ENCODE data around the gene AFF1.

Gene AFF1

DNA sequence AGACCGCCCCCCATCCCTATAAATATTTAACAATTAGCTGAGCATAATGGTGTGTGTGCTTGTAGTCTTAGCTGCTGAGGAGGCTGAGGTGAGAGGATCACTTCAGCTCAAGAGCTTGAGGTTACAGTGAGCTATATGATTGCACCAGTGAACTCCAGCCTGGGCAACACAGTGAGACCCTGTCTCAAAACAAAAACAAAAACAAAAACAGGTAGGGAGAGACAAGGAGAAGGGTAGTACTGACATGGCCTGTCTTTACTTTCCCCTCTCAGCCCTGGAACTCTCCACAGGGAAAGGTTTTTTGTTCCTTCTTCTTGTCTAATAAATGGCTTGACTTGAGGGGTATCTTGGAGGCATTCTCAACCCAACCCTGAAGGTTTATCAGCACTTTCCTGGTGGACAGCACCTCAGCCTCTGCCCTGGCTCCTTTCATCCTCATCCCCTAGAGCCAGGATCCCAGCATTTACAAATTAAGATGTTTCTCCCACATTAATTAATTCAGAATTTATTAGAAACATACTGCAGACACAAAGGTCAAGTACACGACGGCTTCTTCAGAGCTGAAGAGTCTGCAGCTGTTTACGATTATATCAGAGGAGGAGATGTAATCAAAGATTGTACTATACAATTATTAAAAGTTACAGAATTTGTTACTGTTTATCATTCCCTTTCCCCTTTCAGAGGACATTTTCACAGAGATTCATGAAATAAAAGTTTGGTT is 131.8 kb downstream of the AFF1 start:
- no peaks in the 10 kb centered on the region for H3K9me3 ChIP-seq (replicated peaks; ENCODE audit: insufficient read depth, low read length)
- H4K20me1 ChIP-seq (ENCODE audit: insufficient read depth, low read length): peaks cover 9% of the 10 kb centered on the region
- H3K4me2 ChIP-seq (ENCODE audit: low read depth, low read length): no peak overlapping the region
- no peaks in the 10 kb centered on the region for H3K27me3 ChIP-seq (replicated peaks; ENCODE audit: insufficient read depth, low read length)
- no peaks in the 10 kb centered on the region for H3F3A ChIP-seq (ENCODE audit: insufficient read depth, low read length)
- TF ChIP-seq, protein P1, sequence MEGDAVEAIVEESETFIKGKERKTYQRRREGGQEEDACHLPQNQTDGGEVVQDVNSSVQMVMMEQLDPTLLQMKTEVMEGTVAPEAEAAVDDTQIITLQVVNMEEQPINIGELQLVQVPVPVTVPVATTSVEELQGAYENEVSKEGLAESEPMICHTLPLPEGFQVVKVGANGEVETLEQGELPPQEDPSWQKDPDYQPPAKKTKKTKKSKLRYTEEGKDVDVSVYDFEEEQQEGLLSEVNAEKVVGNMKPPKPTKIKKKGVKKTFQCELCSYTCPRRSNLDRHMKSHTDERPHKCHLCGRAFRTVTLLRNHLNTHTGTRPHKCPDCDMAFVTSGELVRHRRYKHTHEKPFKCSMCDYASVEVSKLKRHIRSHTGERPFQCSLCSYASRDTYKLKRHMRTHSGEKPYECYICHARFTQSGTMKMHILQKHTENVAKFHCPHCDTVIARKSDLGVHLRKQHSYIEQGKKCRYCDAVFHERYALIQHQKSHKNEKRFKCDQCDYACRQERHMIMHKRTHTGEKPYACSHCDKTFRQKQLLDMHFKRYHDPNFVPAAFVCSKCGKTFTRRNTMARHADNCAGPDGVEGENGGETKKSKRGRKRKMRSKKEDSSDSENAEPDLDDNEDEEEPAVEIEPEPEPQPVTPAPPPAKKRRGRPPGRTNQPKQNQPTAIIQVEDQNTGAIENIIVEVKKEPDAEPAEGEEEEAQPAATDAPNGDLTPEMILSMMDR (IDR thresholded peaks at IDR 0.05; ENCODE audit: low read length): no peak
- TF ChIP-seq EZH2phosphoT487 (IDR thresholded peaks at IDR 0.05; ENCODE audit: low read length): no peak
- no peak for TF ChIP-seq EZH2 (optimal IDR thresholded peaks at IDR 0.05; ENCODE audit: low read depth, low read length)
- no peak overlapping the region for H3K27ac ChIP-seq (ENCODE audit: low read length)
- H3K4me1 ChIP-seq (ENCODE audit: low read length): no peaks in the 10 kb centered on the region
- peaks cover 98% of the 10 kb centered on the region for H3K79me2 ChIP-seq (ENCODE audit: low read length)
- no peak overlapping the region for H3K4me3 ChIP-seq (ENCODE audit: low read length)
- no peaks in the 10 kb centered on the region for H3K9me2 ChIP-seq (replicated peaks; ENCODE audit: insufficient read depth, low read length)
- 0 out of 2 replicates have a peak, but pooled peaks cover 2% of the 10 kb centered on the region for H3K36me3 ChIP-seq (replicated peaks; ENCODE audit: insufficient read depth, low read length)
- no peak overlapping the region for H3K9ac ChIP-seq (ENCODE audit: low read length)
- no peak for DNase-seq
- no peak overlapping the region for H2AFZ ChIP-seq (ENCODE audit: low read length)

DNA sequence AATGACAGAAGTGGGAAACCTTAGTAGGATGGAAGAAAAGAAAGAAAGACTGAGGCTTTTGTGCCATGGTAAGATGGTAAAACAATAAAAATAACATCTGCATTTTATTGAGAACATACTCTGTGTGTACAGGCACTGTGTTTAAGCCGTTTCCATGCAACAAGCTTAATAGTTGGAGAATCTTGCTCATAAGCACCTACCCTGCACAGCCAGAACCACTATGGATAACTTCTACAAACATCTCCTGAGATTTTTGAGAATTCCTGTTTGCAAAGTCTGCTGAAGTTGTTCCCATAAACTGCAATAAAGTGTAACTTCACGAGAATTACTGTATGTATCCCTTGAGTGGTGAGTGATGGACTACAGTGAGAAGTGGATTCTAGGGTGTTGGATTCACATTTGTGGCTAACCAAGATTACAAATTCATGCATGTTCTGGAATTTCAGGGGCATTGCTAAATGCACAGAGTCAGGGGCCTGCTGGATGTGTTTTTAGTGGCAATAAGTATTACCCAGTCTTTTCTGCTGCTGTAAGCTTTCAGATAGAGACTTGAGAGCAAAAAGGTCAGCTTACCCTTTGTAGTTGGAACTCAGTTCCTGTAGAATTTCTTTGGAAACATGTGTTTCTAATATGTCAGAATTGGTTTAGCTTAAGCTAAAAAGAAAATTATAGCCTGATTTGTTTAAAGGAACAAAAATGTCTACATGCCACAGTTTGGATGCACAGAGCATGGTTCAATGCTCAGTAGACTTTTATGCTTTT is 132.5 kb downstream of the AFF1 start:
- H3K27ac ChIP-seq (ENCODE audit: low read length): no peak overlapping the region
- H3K4me1 ChIP-seq (ENCODE audit: low read length): no peaks in the 10 kb centered on the region
- no peak overlapping the region for H3K4me3 ChIP-seq (ENCODE audit: low read length)
- H3K36me3 ChIP-seq (replicated peaks; ENCODE audit: insufficient read depth, low read length): 0 out of 2 replicates have a peak, but pooled peaks cover 2% of the 10 kb centered on the region
- H3K79me2 ChIP-seq (ENCODE audit: low read length): peaks cover 95% of the 10 kb centered on the region
- H3F3A ChIP-seq (ENCODE audit: insufficient read depth, low read length): no peaks in the 10 kb centered on the region; the same call in 1 of the 2 replicates
- H3K9me3 ChIP-seq (replicated peaks; ENCODE audit: insufficient read depth, low read length): no peaks in the 10 kb centered on the region
- H2AFZ ChIP-seq (ENCODE audit: low read length): no peak overlapping the region
- no peaks in the 10 kb centered on the region for H3K27me3 ChIP-seq (replicated peaks; ENCODE audit: insufficient read depth, low read length)
- no peaks in the 10 kb centered on the region for H3K9me2 ChIP-seq (replicated peaks; ENCODE audit: insufficient read depth, low read length)
- TF ChIP-seq EZH2phosphoT487 (IDR thresholded peaks at IDR 0.05; ENCODE audit: low read length): no peak
- no peak for TF ChIP-seq EZH2 (optimal IDR thresholded peaks at IDR 0.05; ENCODE audit: low read depth, low read length)
- TF ChIP-seq, protein P1 (IDR thresholded peaks at IDR 0.05; ENCODE audit: low read length): no peak
- no peak for DNase-seq
- no peak overlapping the region for H3K9ac ChIP-seq (ENCODE audit: low read length)
- no peak overlapping the region for H3K4me2 ChIP-seq (ENCODE audit: low read depth, low read length)
- peaks cover 9% of the 10 kb centered on the region for H4K20me1 ChIP-seq (ENCODE audit: insufficient read depth, low read length)

DNA sequence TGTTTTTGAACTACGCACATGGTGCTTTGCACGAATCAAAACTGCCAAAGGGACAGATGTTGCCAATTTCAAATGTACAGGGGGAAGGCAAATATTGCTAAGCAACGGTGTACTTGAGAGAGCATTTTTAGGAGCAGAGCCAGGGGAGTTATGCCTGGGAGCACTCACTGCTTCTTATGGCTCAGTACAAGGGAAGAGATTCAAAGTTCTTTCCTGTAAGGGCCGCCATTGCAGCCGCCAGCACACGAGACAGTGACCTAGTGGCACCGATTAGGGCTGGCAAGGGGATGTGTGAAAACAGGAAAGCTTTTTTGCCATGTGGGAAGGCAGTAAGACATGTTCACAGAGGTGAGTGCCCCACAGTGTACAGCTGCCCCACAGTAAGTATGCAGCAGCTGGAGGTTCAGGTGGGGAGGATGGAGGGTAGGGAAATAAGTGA is 133.8 kb downstream of the AFF1 start:
- peaks cover 13% of the 10 kb centered on the region for H3F3A ChIP-seq (ENCODE audit: insufficient read depth, low read length)
- H3K4me3 ChIP-seq (ENCODE audit: low read length): no peak overlapping the region
- DNase-seq: no peak
- no peak overlapping the region for H3K9ac ChIP-seq (ENCODE audit: low read length)
- H3K79me2 ChIP-seq (ENCODE audit: low read length): peaks cover 89% of the 10 kb centered on the region
- no peaks in the 10 kb centered on the region for H3K27me3 ChIP-seq (replicated peaks; ENCODE audit: insufficient read depth, low read length)
- no peaks in the 10 kb centered on the region for H3K4me1 ChIP-seq (ENCODE audit: low read length)
- H3K9me3 ChIP-seq (replicated peaks; ENCODE audit: insufficient read depth, low read length): no peaks in the 10 kb centered on the region
- H3K9me2 ChIP-seq (replicated peaks; ENCODE audit: insufficient read depth, low read length): no peaks in the 10 kb centered on the region
- no peak for TF ChIP-seq EZH2 (optimal IDR thresholded peaks at IDR 0.05; ENCODE audit: low read depth, low read length)
- no peak for TF ChIP-seq EZH2phosphoT487 (IDR thresholded peaks at IDR 0.05; ENCODE audit: low read length)
- TF ChIP-seq, protein P1 (IDR thresholded peaks at IDR 0.05; ENCODE audit: low read length): no peak
- H2AFZ ChIP-seq (ENCODE audit: low read length): no peak overlapping the region
- H3K36me3 ChIP-seq (replicated peaks; ENCODE audit: insufficient read depth, low read length): 0 out of 2 replicates have a peak, but pooled peaks cover 2% of the 10 kb centered on the region
- H3K27ac ChIP-seq (ENCODE audit: low read length): no peak overlapping the region
- H4K20me1 ChIP-seq (ENCODE audit: insufficient read depth, low read length): peaks cover 9% of the 10 kb centered on the region
- H3K4me2 ChIP-seq (ENCODE audit: low read depth, low read length): no peak overlapping the region
